Duodenal mucosa (tissue), 2 donors: ENCODE results near the gene LTA4H.

Experiments
- H3K27ac ChIP-seq: one replicate; pipeline ENCODE4 v1.7.0; 2013; ENCODE audit warnings: low read depth, low read length
- H3K27me3 ChIP-seq, 2 donors: one replicate each; pipeline ENCODE4 v1.7.0; 2013; ENCODE audit warnings: low read length in 2 of 2, control low read depth in 1 of 2; ENCODE audit not compliant: insufficient read depth in 2 of 2, control insufficient read depth in 1 of 2
- H3K36me3 ChIP-seq, 2 donors: one replicate each; pipeline ENCODE4 v1.7.0; 2013; ENCODE audit warnings: low read length in 2 of 2, control low read depth in 1 of 2; ENCODE audit not compliant: insufficient read depth in 2 of 2, control insufficient read depth in 1 of 2
- H3K4me1 ChIP-seq, 2 donors: one replicate each; pipeline ENCODE4 v1.7.0; 2013; ENCODE audit warnings: low read length in 2 of 2, control low read depth in 1 of 2; ENCODE audit not compliant: insufficient read depth in 2 of 2, control insufficient read depth in 1 of 2
- H3K4me3 ChIP-seq, 2 donors: one replicate each; pipeline ENCODE4 v1.7.0; 2013; ENCODE audit warnings: low read length in 2 of 2, low read depth in 1 of 2
- H3K9ac ChIP-seq, 2 donors: one replicate each; pipeline ENCODE4 v1.7.0; 2013; ENCODE audit warnings: low read length in 2 of 2, low read depth in 1 of 2
- H3K9me3 ChIP-seq, 2 donors: one replicate each; pipeline ENCODE4 v1.7.0; 2013; ENCODE audit warnings: low read length in 2 of 2, control low read depth in 1 of 2; ENCODE audit not compliant: control insufficient read depth in 1 of 2

LTA4H gene

GRCh38 chr12:95990136-95990535 lies 45.3 kb downstream of the LTA4H start:
- no peak overlapping the region for H3K9ac ChIP-seq
- H3K4me1 ChIP-seq, result no peaks in the 10 kb centered on the region
- no peak overlapping the region for H3K27ac ChIP-seq
- no peak overlapping the region for H3K4me3 ChIP-seq
- peaks cover 0 to 5% of the 10 kb centered on the region in 2 donors for H3K27me3 ChIP-seq
- no peaks in the 10 kb centered on the region for H3K9me3 ChIP-seq
- H3K36me3 ChIP-seq, result no peaks in the 10 kb centered on the region

- H3K4me1 ChIP-seq, result no peaks in the 10 kb centered on the region
- no peak overlapping the region for H3K4me3 ChIP-seq
- H3K27me3 ChIP-seq, result peaks cover 0 to 5% of the 10 kb centered on the region in 2 donors
- no peak overlapping the region for H3K9ac ChIP-seq
- H3K9me3 ChIP-seq, result no peaks in the 10 kb centered on the region
- H3K36me3 ChIP-seq, result no peaks in the 10 kb centered on the region
- no peak overlapping the region for H3K27ac ChIP-seq
Observed at GRCh38 chr12:95989504-95990123, 45.8 kb downstream of the LTA4H start.

- H3K4me3 ChIP-seq, result no peak overlapping the region
- no peaks in the 10 kb centered on the region for H3K9me3 ChIP-seq
- no peaks in the 10 kb centered on the region for H3K4me1 ChIP-seq
- H3K36me3 ChIP-seq, result no peaks in the 10 kb centered on the region
- H3K27me3 ChIP-seq, result peaks cover 0 to 5% of the 10 kb centered on the region in 2 donors
- no peak overlapping the region for H3K27ac ChIP-seq
- H3K9ac ChIP-seq, result no peak overlapping the region
Observed at GRCh38 chr12:95988506-95989275, 46.7 kb downstream of the LTA4H start.

GRCh38 chr12:95986635-95987570 lies 48.5 kb downstream of the LTA4H start:
- Histone ChIP-seq H3K4me1 (no peaks in the 10 kb centered on the region), H3K27me3 (peaks cover 0 to 5% of the 10 kb centered on the region in 2 donors), H3K4me3 (no peak overlapping the region), H3K27ac (no peak overlapping the region), H3K36me3 (no peaks in the 10 kb centered on the region), H3K9me3 (no peaks in the 10 kb centered on the region), H3K9ac (no peak overlapping the region)

GRCh38 chr12:95984682-95985081 lies 50.7 kb downstream of the LTA4H start:
- H3K27me3 ChIP-seq, result peaks cover 0 to 4% of the 10 kb centered on the region in 2 donors
- H3K9me3 ChIP-seq, result no peaks in the 10 kb centered on the region
- no peaks in the 10 kb centered on the region for H3K36me3 ChIP-seq
- no peaks in the 10 kb centered on the region for H3K4me1 ChIP-seq
- no peak overlapping the region for H3K4me3 ChIP-seq
- no peak overlapping the region for H3K9ac ChIP-seq
- no peak overlapping the region for H3K27ac ChIP-seq

GRCh38 chr12:95982602-95983001 lies 52.8 kb downstream of the LTA4H start:
- Histone ChIP-seq H3K27ac (no peak overlapping the region), H3K9me3 (no peaks in the 10 kb centered on the region), H3K27me3 (no peaks in the 10 kb centered on the region), H3K4me1 (no peaks in the 10 kb centered on the region), H3K4me3 (no peak overlapping the region), H3K36me3 (no peaks in the 10 kb centered on the region), H3K9ac (no peak overlapping the region)

- H3K36me3 ChIP-seq, result no peaks in the 10 kb centered on the region
- H3K27me3 ChIP-seq, result no peaks in the 10 kb centered on the region
- no peak overlapping the region for H3K9ac ChIP-seq
- no peak overlapping the region for H3K4me3 ChIP-seq
- no peaks in the 10 kb centered on the region for H3K4me1 ChIP-seq
- H3K27ac ChIP-seq, result no peak overlapping the region
- H3K9me3 ChIP-seq, result no peaks in the 10 kb centered on the region
Observed at GRCh38 chr12:95980437-95980836, 55.0 kb downstream of the LTA4H start.

- Histone ChIP-seq H3K9me3 (no peaks in the 10 kb centered on the region), H3K27me3 (no peaks in the 10 kb centered on the region), H3K27ac (no peak overlapping the region), H3K9ac (no peak overlapping the region), H3K4me1 (peaks cover 5 to 7% of the 10 kb centered on the region in 2 donors), H3K4me3 (no peak overlapping the region), H3K36me3 (no peaks in the 10 kb centered on the region)
Observed at GRCh38 chr12:95978774-95979173, 56.6 kb downstream of the LTA4H start.

GRCh38 chr12:95978351-95978750 lies 57.0 kb downstream of the LTA4H start:
- Histone ChIP-seq H3K27me3 (no peaks in the 10 kb centered on the region), H3K27ac (no peak overlapping the region), H3K9me3 (no peaks in the 10 kb centered on the region), H3K4me3 (no peak overlapping the region), H3K4me1 (peaks cover 5 to 7% of the 10 kb centered on the region in 2 donors), H3K9ac (no peak overlapping the region), H3K36me3 (no peaks in the 10 kb centered on the region)
